GM23338 (cell line): Measurements from ENCODE around the gene ATL3. TPM values are rescaled to one million over a fixed set of nuclear protein-coding genes. Genes with fewer than 3 reads are reported as not detected.

Experiments used
- ATAC-seq: fragments of 200-7000 bp; cut with Tn5 transposase; 3 replicates; pipeline ENCODE4 v1.9.1; 2020
- DNase-seq: peaks from one replicate; pipeline ENCODE4 v3.0.0-alpha.2; 2015; ENCODE audit warnings: low spot score
- H2AFZ ChIP-seq: fragments of 200-600 bp; sonication (generic); 2 replicates; pipeline ENCODE4 v1.8.0; 2016; ENCODE audit warnings: antibody characterized with exemption, mild to moderate bottlenecking, moderate library complexity
- H3F3A ChIP-seq: fragments of 200-600 bp; sonication (generic); replicated peaks from 2 replicates; pipeline ENCODE4 v1.8.0; 2017; ENCODE audit warnings: antibody characterized with exemption, mixed run types, low read depth
- H3K27ac ChIP-seq: fragments of 200-600 bp; sonication (generic); 2 replicates; pipeline ENCODE4 v1.6.1; 2016; ENCODE audit warnings: low read depth
- H3K27me3 ChIP-seq: fragments of 200-600 bp; sonication (generic); 2 replicates; pipeline ENCODE4 v1.8.0; 2016; ENCODE audit warnings: mild to moderate bottlenecking, mixed run types, moderate library complexity; ENCODE audit not compliant: insufficient read depth
- H3K36me3 ChIP-seq: fragments of 200-600 bp; sonication (generic); 2 replicates; pipeline ENCODE4 v1.8.0; 2016; ENCODE audit warnings: mild to moderate bottlenecking; ENCODE audit not compliant: insufficient read depth
- H3K4me1 ChIP-seq: fragments of 200-600 bp; sonication (generic); 2 replicates; pipeline ENCODE4 v1.8.0; 2016; ENCODE audit warnings: mild to moderate bottlenecking, moderate library complexity; ENCODE audit not compliant: insufficient read depth
- H3K4me2 ChIP-seq: fragments of 200-600 bp; sonication (generic); 2 replicates; pipeline ENCODE4 v1.7.1; 2017; ENCODE audit warnings: mixed run types
- H3K4me3 ChIP-seq: fragments of 200-600 bp; sonication (generic); 2 replicates; pipeline ENCODE4 v1.6.1; 2016; ENCODE audit warnings: mixed run types
- H3K79me2 ChIP-seq: fragments of 200-600 bp; sonication (generic); replicated peaks from 2 replicates; pipeline ENCODE4 v1.8.0; 2017; ENCODE audit warnings: mild to moderate bottlenecking; ENCODE audit not compliant: insufficient read depth
- H3K9me2 ChIP-seq: fragments of 200-600 bp; sonication (generic); 2 replicates; pipeline ENCODE4 v1.8.0; 2017; ENCODE audit not compliant: insufficient read depth
- H4K20me1 ChIP-seq: fragments of 200-600 bp; sonication (generic); replicated peaks from 2 replicates; pipeline ENCODE4 v1.8.0; 2017; ENCODE audit warnings: mild to moderate bottlenecking; ENCODE audit not compliant: insufficient read depth
- H3K27ac Mint-ChIP-seq: 2 replicates; pipeline ENCODE4 v1.8.0; 2020; ENCODE audit warnings: inconsistent platforms, mild to moderate bottlenecking, moderate library complexity, mixed read lengths
- H3K27me3 Mint-ChIP-seq: 3 replicates; pipeline ENCODE4 v1.8.0; 2022; ENCODE audit warnings: low read depth, mild to moderate bottlenecking, moderate library complexity, mixed read lengths, inconsistent platforms; ENCODE audit not compliant: insufficient read depth, poor library complexity
- H3K36me3 Mint-ChIP-seq: 3 replicates; pipeline ENCODE4 v1.8.0; 2021; ENCODE audit warnings: low read depth, mild to moderate bottlenecking, inconsistent platforms, moderate library complexity, mixed read lengths
- H3K4me1 Mint-ChIP-seq: 3 replicates; pipeline ENCODE4 v1.8.0; 2020; ENCODE audit warnings: mild to moderate bottlenecking, inconsistent platforms, mixed read lengths
- H3K4me3 Mint-ChIP-seq: 3 replicates; pipeline ENCODE4 v1.8.0; 2021; ENCODE audit warnings: moderate library complexity, mild to moderate bottlenecking, inconsistent platforms, mixed read lengths
- H3K9me3 Mint-ChIP-seq: 3 replicates; pipeline ENCODE4 v1.8.0; 2020; ENCODE audit warnings: moderate library complexity, mild to moderate bottlenecking, inconsistent platforms, mixed read lengths
- CREB1 ChIP-seq: fragments of 250-450 bp; sonication (Bioruptor Pico); IDR thresholded peaks from 2 replicates; pipeline ENCODE4 v1.5.0; 2020; ENCODE audit warnings: low read depth, mild to moderate bottlenecking, moderate library complexity
- EZH2 ChIP-seq: fragments of 200-600 bp; sonication (generic); IDR thresholded peaks from one replicate; pipeline ENCODE4 v1.8.0; 2017; ENCODE audit warnings: antibody characterized with exemption, mild to moderate bottlenecking, low read depth; ENCODE audit not compliant: unreplicated experiment
- EZH2phosphoT487 ChIP-seq: fragments of 200-600 bp; sonication (generic); IDR thresholded peaks from one replicate; pipeline ENCODE4 v1.8.1; 2018; ENCODE audit warnings: antibody characterized with exemption; ENCODE audit not compliant: unreplicated experiment
- JUNB ChIP-seq: IDR thresholded peaks from one replicate; pipeline ENCODE4 v1.6.1; 2016; ENCODE audit warnings: antibody characterized with exemption; ENCODE audit not compliant: unreplicated experiment
- NANOG ChIP-seq: IDR thresholded peaks from 2 replicates; pipeline ENCODE4 v1.6.1; 2016; ENCODE audit warnings: antibody characterized with exemption, borderline replicate concordance
- POLR2AphosphoS5 ChIP-seq: IDR thresholded peaks from 2 replicates; pipeline ENCODE4 v1.6.1; 2016; ENCODE audit warnings: antibody characterized with exemption, low read depth
- STAT1 ChIP-seq: IDR thresholded peaks from one replicate; pipeline ENCODE4 v1.6.1; 2016; ENCODE audit warnings: antibody characterized with exemption; ENCODE audit not compliant: unreplicated experiment
- ZNF114 ChIP-seq: fragments of 250-450 bp; sonication (Bioruptor Pico); IDR thresholded peaks from 2 replicates; pipeline ENCODE4 v1.5.0; 2020; ENCODE audit warnings: mild to moderate bottlenecking, moderate library complexity
- ZNF331 ChIP-seq: fragments of 250-450 bp; sonication (Bioruptor Pico); IDR thresholded peaks from 2 replicates; pipeline ENCODE4 v1.5.0; 2020; ENCODE audit warnings: low read depth, mild to moderate bottlenecking, moderate library complexity
- polyA plus RNA-seq: library from polyadenylated mRNA; unstranded; fragments of >200 nt; fragmentation: Nextera tagmentation; extraction: Ambion mirVana; gene quantifications from 2 replicates; pipeline ENCODE4 v1.2.1, GENCODE V29; 2016
- total RNA-seq: library from RNA; depleted of rRNA; stranded (reverse); fragments of >200 nt; shearing (Covaris generic); gene quantifications from 2 replicates; pipeline ENCODE4 v1.2.3, GENCODE V29; 2014
- TF ChIP-seq, protein P1 (sequence below), 2 experiments: fragments of 200-600 bp in 1 of 2; sonication (generic) in 1 of 2; conservative IDR thresholded peaks; 2 replicates each; pipeline versions ENCODE4 v1.5.1 to v1.6.1; 2016 to 2017; ENCODE audit warnings: antibody characterized with exemption in 2 of 2, low read depth in 2 of 2, mild to moderate bottlenecking in 2 of 2, moderate library complexity in 1 of 2
- TF ChIP-seq, protein P2 (sequence below): IDR thresholded peaks from one replicate; pipeline ENCODE4 v1.6.1; 2018; ENCODE audit warnings: antibody characterized with exemption; ENCODE audit not compliant: unreplicated experiment
- TF ChIP-seq, protein P3 (sequence below): fragments of 250-450 bp; sonication (Bioruptor Pico); IDR thresholded peaks from 2 replicates; pipeline ENCODE4 v1.5.0; 2020; ENCODE audit warnings: mild to moderate bottlenecking, moderate library complexity
- TF ChIP-seq, protein P4 (sequence below): IDR thresholded peaks from 2 replicates; pipeline ENCODE4 v1.6.1; 2016; ENCODE audit warnings: antibody characterized with exemption

ATL3 gene
- total and polyA plus RNA-seq, 2 experiments from 2014 or later = 6.8 to 20.4 TPM

DNA sequence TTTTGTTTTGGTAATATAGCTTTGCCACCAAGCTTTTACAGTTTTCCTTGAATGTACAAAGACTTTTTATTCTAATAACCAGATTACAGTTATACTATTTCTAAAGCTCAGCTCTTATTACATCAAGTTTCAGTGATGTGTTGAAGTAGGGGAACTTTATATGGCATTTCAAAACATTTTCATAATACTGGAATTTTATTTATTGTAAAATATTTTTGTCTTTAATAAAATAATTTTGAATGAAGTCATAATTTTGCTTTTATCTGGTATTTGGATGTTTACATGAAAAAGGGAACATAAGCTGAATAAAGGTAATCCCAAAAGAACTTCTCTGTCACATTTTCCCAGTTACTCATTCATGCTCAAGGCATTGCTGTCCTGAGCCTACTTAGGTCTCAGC is 44.9 kb upstream of the ATL3 start:
- Histone ChIP-seq H3K4me3 (no peak overlapping the region), H3K9me2 (no peaks in the 10 kb centered on the region), H4K20me1 (peaks cover 60% of the 10 kb centered on the region), H3K27me3 (no peaks in the 10 kb centered on the region), H2AFZ (no peak overlapping the region), H3K79me2 (peaks cover 99% of the 10 kb centered on the region), H3K4me2 (no peak overlapping the region), H3K36me3 (0 out of 2 replicates have a peak, but pooled peaks cover 8% of the 10 kb centered on the region), H3K27ac (no peak overlapping the region), H3K4me1 (no peaks in the 10 kb centered on the region), H3F3A (no peaks in the 10 kb centered on the region)
- TF ChIP-seq ZNF331 = no peak
- TF ChIP-seq JUNB = no peak
- TF ChIP-seq CREB1 (CRISPR knock-in tag) = no peak
- TF ChIP-seq, protein P1, sequence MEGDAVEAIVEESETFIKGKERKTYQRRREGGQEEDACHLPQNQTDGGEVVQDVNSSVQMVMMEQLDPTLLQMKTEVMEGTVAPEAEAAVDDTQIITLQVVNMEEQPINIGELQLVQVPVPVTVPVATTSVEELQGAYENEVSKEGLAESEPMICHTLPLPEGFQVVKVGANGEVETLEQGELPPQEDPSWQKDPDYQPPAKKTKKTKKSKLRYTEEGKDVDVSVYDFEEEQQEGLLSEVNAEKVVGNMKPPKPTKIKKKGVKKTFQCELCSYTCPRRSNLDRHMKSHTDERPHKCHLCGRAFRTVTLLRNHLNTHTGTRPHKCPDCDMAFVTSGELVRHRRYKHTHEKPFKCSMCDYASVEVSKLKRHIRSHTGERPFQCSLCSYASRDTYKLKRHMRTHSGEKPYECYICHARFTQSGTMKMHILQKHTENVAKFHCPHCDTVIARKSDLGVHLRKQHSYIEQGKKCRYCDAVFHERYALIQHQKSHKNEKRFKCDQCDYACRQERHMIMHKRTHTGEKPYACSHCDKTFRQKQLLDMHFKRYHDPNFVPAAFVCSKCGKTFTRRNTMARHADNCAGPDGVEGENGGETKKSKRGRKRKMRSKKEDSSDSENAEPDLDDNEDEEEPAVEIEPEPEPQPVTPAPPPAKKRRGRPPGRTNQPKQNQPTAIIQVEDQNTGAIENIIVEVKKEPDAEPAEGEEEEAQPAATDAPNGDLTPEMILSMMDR (conservative IDR thresholded peaks at IDR 0.05; ENCODE audit: low read depth in 2 of 2) = no peak
- no peak for TF ChIP-seq ZNF114 (CRISPR knock-in tag)
- TF ChIP-seq EZH2phosphoT487 = no peak
- TF ChIP-seq, protein P2, sequence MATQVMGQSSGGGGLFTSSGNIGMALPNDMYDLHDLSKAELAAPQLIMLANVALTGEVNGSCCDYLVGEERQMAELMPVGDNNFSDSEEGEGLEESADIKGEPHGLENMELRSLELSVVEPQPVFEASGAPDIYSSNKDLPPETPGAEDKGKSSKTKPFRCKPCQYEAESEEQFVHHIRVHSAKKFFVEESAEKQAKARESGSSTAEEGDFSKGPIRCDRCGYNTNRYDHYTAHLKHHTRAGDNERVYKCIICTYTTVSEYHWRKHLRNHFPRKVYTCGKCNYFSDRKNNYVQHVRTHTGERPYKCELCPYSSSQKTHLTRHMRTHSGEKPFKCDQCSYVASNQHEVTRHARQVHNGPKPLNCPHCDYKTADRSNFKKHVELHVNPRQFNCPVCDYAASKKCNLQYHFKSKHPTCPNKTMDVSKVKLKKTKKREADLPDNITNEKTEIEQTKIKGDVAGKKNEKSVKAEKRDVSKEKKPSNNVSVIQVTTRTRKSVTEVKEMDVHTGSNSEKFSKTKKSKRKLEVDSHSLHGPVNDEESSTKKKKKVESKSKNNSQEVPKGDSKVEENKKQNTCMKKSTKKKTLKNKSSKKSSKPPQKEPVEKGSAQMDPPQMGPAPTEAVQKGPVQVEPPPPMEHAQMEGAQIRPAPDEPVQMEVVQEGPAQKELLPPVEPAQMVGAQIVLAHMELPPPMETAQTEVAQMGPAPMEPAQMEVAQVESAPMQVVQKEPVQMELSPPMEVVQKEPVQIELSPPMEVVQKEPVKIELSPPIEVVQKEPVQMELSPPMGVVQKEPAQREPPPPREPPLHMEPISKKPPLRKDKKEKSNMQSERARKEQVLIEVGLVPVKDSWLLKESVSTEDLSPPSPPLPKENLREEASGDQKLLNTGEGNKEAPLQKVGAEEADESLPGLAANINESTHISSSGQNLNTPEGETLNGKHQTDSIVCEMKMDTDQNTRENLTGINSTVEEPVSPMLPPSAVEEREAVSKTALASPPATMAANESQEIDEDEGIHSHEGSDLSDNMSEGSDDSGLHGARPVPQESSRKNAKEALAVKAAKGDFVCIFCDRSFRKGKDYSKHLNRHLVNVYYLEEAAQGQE = no peak
- TF ChIP-seq NANOG = no peak
- TF ChIP-seq STAT1 = no peak
- TF ChIP-seq EZH2 = no peak
- TF ChIP-seq, protein P3, sequence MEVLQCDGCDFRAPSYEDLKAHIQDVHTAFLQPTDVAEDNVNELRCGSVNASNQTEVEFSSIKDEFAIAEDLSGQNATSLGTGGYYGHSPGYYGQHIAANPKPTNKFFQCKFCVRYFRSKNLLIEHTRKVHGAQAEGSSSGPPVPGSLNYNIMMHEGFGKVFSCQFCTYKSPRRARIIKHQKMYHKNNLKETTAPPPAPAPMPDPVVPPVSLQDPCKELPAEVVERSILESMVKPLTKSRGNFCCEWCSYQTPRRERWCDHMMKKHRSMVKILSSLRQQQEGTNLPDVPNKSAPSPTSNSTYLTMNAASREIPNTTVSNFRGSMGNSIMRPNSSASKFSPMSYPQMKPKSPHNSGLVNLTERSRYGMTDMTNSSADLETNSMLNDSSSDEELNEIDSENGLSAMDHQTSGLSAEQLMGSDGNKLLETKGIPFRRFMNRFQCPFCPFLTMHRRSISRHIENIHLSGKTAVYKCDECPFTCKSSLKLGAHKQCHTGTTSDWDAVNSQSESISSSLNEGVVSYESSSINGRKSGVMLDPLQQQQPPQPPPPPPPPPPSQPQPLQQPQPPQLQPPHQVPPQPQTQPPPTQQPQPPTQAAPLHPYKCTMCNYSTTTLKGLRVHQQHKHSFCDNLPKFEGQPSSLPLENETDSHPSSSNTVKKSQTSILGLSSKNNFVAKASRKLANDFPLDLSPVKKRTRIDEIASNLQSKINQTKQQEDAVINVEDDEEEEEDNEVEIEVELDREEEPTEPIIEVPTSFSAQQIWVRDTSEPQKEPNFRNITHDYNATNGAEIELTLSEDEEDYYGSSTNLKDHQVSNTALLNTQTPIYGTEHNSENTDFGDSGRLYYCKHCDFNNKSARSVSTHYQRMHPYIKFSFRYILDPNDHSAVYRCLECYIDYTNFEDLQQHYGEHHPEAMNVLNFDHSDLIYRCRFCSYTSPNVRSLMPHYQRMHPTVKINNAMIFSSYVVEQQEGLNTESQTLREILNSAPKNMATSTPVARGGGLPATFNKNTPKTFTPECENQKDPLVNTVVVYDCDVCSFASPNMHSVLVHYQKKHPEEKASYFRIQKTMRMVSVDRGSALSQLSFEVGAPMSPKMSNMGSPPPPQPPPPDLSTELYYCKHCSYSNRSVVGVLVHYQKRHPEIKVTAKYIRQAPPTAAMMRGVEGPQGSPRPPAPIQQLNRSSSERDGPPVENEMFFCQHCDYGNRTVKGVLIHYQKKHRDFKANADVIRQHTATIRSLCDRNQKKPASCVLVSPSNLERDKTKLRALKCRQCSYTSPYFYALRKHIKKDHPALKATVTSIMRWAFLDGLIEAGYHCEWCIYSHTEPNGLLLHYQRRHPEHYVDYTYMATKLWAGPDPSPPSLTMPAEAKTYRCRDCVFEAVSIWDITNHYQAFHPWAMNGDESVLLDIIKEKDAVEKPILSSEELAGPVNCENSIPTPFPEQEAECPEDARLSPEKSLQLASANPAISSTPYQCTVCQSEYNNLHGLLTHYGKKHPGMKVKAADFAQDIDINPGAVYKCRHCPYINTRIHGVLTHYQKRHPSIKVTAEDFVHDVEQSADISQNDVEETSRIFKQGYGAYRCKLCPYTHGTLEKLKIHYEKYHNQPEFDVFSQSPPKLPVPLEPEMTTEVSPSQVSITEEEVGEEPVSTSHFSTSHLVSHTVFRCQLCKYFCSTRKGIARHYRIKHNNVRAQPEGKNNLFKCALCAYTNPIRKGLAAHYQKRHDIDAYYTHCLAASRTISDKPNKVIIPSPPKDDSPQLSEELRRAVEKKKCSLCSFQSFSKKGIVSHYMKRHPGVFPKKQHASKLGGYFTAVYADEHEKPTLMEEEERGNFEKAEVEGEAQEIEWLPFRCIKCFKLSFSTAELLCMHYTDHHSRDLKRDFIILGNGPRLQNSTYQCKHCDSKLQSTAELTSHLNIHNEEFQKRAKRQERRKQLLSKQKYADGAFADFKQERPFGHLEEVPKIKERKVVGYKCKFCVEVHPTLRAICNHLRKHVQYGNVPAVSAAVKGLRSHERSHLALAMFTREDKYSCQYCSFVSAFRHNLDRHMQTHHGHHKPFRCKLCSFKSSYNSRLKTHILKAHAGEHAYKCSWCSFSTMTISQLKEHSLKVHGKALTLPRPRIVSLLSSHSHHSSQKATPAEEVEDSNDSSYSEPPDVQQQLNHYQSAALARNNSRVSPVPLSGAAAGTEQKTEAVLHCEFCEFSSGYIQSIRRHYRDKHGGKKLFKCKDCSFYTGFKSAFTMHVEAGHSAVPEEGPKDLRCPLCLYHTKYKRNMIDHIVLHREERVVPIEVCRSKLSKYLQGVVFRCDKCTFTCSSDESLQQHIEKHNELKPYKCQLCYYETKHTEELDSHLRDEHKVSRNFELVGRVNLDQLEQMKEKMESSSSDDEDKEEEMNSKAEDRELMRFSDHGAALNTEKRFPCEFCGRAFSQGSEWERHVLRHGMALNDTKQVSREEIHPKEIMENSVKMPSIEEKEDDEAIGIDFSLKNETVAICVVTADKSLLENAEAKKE (CRISPR knock-in tag) = no peak
- TF ChIP-seq, protein P4, sequence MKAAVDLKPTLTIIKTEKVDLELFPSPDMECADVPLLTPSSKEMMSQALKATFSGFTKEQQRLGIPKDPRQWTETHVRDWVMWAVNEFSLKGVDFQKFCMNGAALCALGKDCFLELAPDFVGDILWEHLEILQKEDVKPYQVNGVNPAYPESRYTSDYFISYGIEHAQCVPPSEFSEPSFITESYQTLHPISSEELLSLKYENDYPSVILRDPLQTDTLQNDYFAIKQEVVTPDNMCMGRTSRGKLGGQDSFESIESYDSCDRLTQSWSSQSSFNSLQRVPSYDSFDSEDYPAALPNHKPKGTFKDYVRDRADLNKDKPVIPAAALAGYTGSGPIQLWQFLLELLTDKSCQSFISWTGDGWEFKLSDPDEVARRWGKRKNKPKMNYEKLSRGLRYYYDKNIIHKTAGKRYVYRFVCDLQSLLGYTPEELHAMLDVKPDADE = no peak
- TF ChIP-seq POLR2AphosphoS5 = no peak
- Mint-ChIP-seq H3K27ac (no peak overlapping the region), H3K4me1 (no peaks in the 10 kb centered on the region; the same call in 2 of the 3 replicates), H3K36me3 (no peaks in the 10 kb centered on the region), H3K4me3 (no peak overlapping the region), H3K9me3 (no peaks in the 10 kb centered on the region), H3K27me3 (peaks cover 1% of the 10 kb centered on the region)
- DNase-seq (no peak), ATAC-seq (no peak)
